Stimulated activated CD8-positive, alpha-beta memory T cell treated with anti-CD3 and anti-CD28 coated beads, Interleukin-12 subunit alpha, Interleukin-12 subunit beta, amount 100 ng/mL, for 24 hours (primary cell): ENCODE measurements around the gene HIRA.

Source experiments
- DNase-seq: peaks from one replicate; pipeline ENCODE4 v3.0.0-alpha.2; 2020; ENCODE audit errors: extremely low read depth

HIRA gene

DNA sequence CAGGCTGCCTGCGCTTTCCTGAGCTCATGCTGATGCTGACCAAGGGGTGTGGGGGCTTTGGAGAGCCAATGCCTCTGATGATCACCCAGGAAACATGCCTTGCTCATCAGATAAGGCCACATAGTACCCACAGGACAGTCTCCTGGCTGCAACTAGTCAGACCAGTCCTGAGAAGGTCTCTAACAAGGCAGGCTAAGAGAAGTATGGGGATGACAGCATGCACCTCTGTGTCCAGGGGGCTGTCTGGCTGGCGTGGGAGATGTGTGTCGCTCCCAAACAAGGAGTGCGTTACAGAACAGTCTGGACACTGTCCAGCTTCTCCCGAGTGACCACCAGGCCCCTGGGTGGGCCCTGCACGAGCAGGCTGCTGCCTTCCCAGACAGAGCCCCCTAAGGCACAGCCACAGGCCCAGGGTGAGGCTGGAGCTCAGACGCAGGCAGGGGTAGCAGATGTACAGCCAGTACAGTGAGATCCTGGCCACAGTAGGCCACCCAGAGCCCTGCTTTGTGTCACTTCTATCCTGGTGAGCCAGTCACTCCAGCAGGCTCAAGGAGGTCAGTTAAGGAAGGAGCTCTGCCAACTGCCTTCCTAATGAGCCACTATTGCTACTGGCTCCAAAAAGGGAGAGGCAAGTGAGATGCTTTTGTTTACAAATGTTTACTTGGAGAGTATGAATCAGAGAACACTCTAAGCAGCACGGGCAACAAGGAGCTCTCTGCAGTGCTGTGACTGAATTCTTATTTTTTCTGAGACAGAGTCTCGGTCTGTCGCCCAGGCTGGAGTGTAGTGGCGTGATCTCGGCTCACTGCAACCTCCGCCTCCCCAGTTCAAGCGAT lies 74.0 kb downstream of the HIRA start:
- DNase-seq, result no peak

- no peak for DNase-seq
Observed at GRCh38 chr22:19356708-19357269, 74.7 kb downstream of the HIRA start.

GRCh38 chr22:19355413-19356157 lies 75.9 kb downstream of the HIRA start:
- no peak for DNase-seq

- no peak for DNase-seq
Observed at GRCh38 chr22:19354201-19354600, 77.3 kb downstream of the HIRA start.

GRCh38 chr22:19353363-19354131 lies 78.0 kb downstream of the HIRA start:
- no peak for DNase-seq

- DNase-seq, result no peak
Observed at GRCh38 chr22:19352766-19353165, 78.8 kb downstream of the HIRA start.

- DNase-seq, result no peak
Observed at GRCh38 chr22:19352217-19352616, 79.3 kb downstream of the HIRA start.

DNA sequence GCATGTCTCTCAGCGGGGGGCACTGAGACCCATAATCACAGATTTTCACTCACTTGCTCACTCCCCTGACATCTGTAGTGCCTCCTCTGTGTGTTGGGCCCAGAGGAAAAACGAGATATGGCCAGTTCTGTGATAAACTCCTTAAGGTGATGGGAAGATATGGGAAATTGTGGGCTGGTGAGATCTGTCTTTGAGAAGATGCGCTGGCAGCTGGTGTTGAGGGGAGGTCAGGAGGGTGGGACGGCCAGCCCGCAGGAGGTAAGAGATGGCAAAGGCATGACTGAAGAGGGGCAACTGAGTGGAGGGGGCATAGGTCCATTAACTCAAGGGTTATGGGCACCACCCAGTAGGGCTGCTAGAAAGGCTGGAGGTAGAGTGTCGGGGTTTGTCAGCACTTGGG lies 79.9 kb downstream of the HIRA start:
- no peak for DNase-seq

GRCh38 chr22:19350947-19351346 lies 80.6 kb downstream of the HIRA start:
- DNase-seq, result no peak

- no peak for DNase-seq
Observed at GRCh38 chr22:19350476-19350859, 81.1 kb downstream of the HIRA start.

- DNase-seq, result no peak
Observed at GRCh38 chr22:19349778-19350475, 81.6 kb downstream of the HIRA start.

GRCh38 chr22:19346677-19347265 lies 84.8 kb downstream of the HIRA start:
- DNase-seq, result no peak

GRCh38 chr22:19344420-19344819 lies 87.1 kb downstream of the HIRA start:
- no peak for DNase-seq

GRCh38 chr22:19343470-19343869 lies 88.1 kb downstream of the HIRA start:
- DNase-seq, result no peak

- no peak for DNase-seq
Observed at GRCh38 chr22:19341500-19341899, 90.0 kb downstream of the HIRA start.

DNA sequence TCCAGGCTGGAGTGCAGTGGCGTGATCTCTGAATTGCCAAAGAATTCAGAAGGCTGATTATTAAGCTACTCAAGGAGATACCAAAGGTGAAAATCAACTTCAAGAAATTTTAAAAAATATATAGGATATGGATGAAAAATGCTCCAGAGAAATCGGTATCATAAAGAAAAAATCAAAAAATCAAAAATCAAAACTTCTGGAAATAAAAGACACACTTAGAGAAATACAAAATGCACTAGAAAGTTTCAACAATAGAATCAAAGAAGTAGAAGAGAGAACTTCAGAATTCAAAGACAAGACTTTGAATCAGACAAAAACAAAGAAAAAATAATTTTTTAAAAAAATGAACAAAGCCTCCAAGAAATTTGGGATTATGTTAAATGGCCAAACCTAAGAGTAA lies 94.4 kb downstream of the HIRA start:
- no peak for DNase-seq

- no peak for DNase-seq
Observed at GRCh38 chr22:19336133-19337075, 95.1 kb downstream of the HIRA start.

GRCh38 chr22:19331975-19332374 lies 99.6 kb downstream of the HIRA start:
- no peak for DNase-seq

GRCh38 chr22:19331474-19331873 lies 100.1 kb downstream of the HIRA start:
- DNase-seq, result no peak

GRCh38 chr22:19330865-19331418 lies 100.6 kb downstream of the HIRA start:
- no peak for DNase-seq
